Activated naive CD4-positive, alpha-beta T cell treated with anti-CD3 and anti-CD28 coated beads, Interleukin-2, amount 50 U/mL, for 24 hours (primary cell): ENCODE measurements around the gene SLC2A9.

Experiments used
- H3K27ac Mint-ChIP-seq: one replicate; pipeline ENCODE4 v1.8.0; 2021; ENCODE audit warnings: mild to moderate bottlenecking, mixed read lengths
- H3K27me3 Mint-ChIP-seq: one replicate; pipeline ENCODE4 v1.8.0; 2021; ENCODE audit warnings: mixed read lengths
- H3K36me3 Mint-ChIP-seq: one replicate; pipeline ENCODE4 v1.8.0; 2021; ENCODE audit warnings: mixed read lengths
- H3K4me1 Mint-ChIP-seq: one replicate; pipeline ENCODE4 v1.8.0; 2021; ENCODE audit warnings: mixed read lengths
- H3K4me3 Mint-ChIP-seq: one replicate; pipeline ENCODE4 v1.8.0; 2021; ENCODE audit warnings: mild to moderate bottlenecking, mixed read lengths
- H3K9me3 Mint-ChIP-seq: one replicate; pipeline ENCODE4 v1.8.0; 2021; ENCODE audit warnings: mixed read lengths

The SLC2A9 gene

DNA sequence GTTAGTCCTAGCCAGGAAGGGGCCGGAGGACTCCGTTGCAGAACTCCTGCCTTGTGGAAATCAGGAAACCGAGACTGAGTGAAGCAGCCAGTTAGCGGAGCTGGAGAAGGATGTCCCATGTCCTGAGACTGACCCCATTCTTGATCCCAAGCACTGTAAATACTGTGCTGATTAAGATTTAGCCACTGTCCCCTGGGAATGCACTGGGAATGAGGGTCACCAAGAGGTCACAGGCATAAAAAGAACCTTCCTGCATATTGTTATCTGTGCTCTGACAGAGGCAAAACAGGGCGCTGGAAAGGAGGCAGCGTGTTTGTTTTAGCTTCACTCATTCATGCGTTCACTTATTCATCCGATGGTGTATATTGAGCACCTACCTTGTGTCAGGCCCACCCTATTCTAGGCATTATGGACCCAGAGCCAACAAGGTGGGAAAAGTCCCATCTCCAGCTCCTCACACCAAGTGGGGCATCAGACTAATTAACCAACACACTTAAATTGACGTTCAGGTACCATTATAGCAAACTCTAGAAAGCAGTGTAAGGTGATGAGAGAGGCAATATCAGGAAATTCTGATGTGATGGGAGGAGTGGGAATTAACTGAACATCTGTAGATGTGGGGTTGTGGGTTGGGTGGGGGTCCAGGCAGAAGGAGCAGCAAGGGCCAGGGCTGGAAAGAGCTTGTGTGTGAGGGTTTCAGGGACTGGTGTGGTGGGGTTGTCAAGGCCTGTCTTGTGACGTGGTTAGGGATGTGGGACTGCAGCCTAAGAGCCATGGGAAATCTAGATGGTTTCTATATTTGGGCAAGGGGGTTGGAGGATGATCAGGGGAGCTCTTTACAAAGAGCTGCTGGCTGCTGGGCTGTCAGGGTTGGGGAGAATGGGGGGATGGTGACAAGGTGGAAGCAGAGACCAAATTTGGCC lies 10.6 kb upstream of the SLC2A9 start:
- Mint-ChIP-seq H3K36me3 (peaks cover 1% of the 10 kb centered on the region), H3K27ac (no peak overlapping the region), H3K27me3 (peaks cover 2% of the 10 kb centered on the region), H3K4me3 (no peak overlapping the region), H3K4me1 (peaks cover 8% of the 10 kb centered on the region), H3K9me3 (no peaks in the 10 kb centered on the region)

DNA sequence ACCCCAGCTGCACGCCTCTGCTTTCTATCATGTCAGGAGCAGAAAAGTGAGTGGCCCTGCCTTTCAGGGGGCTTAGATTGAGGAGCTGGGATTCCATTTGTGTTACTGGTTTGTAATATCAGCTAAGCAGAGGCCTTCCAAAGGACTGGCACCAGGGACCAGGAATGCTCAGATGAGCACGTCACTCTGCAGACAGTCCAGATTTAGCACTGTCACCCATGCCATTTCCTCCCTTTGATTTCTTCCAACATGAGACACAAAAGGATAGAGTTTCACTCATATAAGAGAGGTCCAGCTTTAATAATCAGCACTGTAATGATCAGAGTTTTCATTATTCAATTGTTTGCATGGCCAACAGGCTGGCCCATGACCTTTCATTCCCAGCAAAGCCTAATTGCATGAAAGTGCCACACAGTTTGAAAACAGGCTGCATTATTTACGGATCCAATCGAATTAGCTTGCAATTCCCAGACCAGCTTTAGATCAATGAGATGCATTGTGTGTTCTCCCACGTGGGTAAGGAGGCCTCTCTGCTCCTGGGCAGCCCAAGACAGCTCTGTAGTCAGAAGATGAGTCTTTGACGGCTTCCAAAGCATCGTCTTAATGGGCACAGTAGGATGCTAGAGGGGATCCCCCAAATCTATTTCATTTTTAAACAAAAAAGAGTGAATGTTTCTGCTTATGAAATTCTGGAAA lies 9.8 kb upstream of the SLC2A9 start:
- no peak overlapping the region for H3K27ac Mint-ChIP-seq
- H3K27me3 Mint-ChIP-seq, result peaks cover 2% of the 10 kb centered on the region
- H3K9me3 Mint-ChIP-seq, result no peaks in the 10 kb centered on the region
- peaks cover 8% of the 10 kb centered on the region for H3K4me1 Mint-ChIP-seq
- H3K36me3 Mint-ChIP-seq, result no peaks in the 10 kb centered on the region
- no peak overlapping the region for H3K4me3 Mint-ChIP-seq

DNA sequence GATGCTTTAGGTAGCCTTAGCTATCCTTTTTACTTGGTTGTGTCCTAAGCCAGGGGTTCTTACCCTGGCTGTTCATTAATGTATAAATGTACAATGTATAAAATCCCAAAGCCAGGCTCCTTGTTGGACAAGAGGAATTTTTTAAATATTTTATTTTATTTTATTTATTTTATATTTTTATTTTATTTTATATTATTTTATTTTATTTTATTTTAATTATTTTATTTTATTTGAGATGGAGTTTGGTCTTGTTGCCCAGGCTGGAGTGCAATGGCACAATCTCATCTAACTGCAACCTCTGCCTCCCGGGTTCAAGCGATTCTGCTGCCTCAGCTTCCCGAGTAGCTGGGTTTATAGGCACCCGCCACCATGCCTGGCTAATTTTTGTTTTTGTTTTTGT lies 8.1 kb upstream of the SLC2A9 start:
- Mint-ChIP-seq H3K36me3 (no peaks in the 10 kb centered on the region), H3K27me3 (peaks cover 2% of the 10 kb centered on the region), H3K27ac (no peak overlapping the region), H3K4me3 (no peak overlapping the region), H3K9me3 (no peaks in the 10 kb centered on the region), H3K4me1 (peaks cover 8% of the 10 kb centered on the region)

DNA sequence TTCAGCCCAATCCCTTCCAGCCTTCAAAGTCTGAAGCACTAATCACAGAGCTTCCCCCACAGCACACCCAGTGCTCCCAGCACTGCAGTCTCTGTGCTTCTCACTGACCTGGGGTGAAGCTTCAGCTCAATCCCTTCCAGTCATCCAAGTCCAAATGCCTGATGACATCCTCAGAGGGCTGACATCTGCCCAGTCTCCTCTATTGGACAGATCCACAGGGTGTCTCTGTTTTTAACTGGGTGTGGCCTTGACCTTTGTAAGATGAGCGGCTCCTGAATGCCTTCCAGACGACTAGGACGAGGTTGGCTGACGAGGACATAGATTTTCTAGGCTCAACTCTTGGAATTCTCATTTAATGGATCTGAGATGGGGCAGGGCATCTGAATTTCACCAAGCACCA lies 7.6 kb upstream of the SLC2A9 start:
- Mint-ChIP-seq H3K36me3 (peaks cover 2% of the 10 kb centered on the region), H3K27ac (no peak overlapping the region), H3K27me3 (peaks cover 2% of the 10 kb centered on the region), H3K4me1 (peaks cover 6% of the 10 kb centered on the region), H3K9me3 (no peaks in the 10 kb centered on the region), H3K4me3 (no peak overlapping the region)

DNA sequence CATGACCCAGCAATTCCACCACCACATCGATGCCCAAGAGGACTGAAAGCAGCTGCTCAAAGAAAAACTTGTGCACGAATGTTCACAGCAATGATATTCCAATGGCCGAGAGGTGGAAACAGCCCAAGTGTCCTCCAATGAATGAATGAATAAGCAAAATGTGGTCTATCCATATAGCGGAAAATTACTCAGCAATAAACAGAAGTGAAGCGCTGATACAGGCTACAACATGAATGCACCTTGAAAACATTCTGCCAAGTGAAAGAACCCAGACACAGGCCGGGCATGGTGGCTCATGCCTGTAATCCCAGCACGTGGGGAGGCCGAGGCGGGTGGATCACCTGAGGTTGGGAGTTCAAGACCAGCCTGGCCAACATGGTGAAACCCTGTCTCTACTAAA lies 5.2 kb upstream of the SLC2A9 start:
- Mint-ChIP-seq H3K4me3 (no peak overlapping the region), H3K9me3 (no peaks in the 10 kb centered on the region), H3K27ac (no peak overlapping the region), H3K27me3 (no peaks in the 10 kb centered on the region), H3K36me3 (peaks cover 2% of the 10 kb centered on the region), H3K4me1 (no peaks in the 10 kb centered on the region)

DNA sequence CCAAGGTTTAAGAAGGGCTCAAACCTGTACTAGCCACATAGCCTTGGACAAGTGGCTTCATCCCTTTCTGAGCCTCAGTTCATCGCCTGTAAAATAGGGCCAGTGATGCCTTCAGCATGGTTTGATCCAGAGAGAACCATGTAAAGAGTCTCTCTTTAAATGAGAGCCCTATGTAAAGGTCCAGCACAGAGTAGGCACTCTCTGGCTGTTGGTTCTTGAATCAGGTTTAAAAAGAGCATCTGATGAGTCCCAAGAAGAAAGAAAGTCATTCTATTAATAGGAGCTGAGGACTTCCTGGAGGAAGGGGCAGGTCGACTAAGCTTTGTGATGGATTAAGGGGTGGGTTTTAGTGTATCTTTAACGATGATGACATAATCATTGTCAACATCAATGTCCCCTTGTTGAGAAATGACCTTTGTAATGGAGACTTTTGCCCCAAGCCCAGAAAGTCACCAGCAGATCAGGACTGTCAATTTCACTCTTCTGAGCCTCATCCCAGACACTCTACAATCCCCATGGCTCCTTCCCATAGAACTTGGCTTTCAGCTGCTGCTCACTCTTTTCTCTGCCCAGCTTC lies 4.0 kb upstream of the SLC2A9 start:
- Mint-ChIP-seq H3K27ac (no peak overlapping the region), H3K9me3 (no peaks in the 10 kb centered on the region), H3K27me3 (no peaks in the 10 kb centered on the region), H3K36me3 (peaks cover 2% of the 10 kb centered on the region), H3K4me3 (no peak overlapping the region), H3K4me1 (no peaks in the 10 kb centered on the region)

DNA sequence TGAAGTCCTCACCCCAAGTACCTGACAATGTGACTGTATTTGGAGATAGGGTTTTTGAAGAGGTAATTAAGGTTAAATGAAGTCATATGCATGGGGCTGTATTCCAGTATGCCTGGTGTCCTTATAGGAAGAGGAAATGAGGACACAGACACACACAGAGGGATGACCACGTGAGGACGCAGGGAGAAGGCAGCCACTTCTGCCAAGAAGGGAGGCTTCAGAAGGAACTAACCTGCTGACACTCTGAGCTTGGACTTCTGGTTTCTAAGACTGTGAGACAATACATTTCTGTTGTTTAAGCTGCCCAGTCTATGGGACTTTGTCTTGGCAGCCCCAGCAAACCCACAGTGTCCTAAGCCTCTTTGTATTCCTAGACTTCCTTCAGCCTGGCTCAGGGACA lies 3.0 kb upstream of the SLC2A9 start:
- Mint-ChIP-seq H3K36me3 (peaks cover 2% of the 10 kb centered on the region), H3K4me1 (peaks cover 1% of the 10 kb centered on the region), H3K27ac (no peak overlapping the region), H3K9me3 (no peaks in the 10 kb centered on the region), H3K4me3 (no peak overlapping the region), H3K27me3 (no peaks in the 10 kb centered on the region)

DNA sequence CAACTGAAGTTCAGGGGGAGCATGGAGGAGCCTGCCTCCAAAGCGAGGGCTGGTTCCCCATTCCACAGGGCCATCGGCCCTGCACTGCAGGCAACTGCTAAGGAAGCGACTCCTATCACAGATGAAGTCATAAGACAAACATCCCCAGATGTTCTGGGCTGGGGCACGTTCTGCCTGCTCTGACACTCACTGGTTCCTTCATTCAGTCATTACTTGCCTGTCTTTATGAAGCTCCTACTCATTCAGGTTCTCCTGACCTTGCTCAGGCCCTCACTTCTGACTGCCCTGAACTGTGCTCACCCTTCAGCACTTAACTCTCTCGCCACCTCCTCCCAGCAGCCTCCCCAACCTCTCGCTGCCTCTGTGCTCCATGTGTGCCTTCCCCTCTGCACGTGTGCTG lies 2.5 kb upstream of the SLC2A9 start:
- Mint-ChIP-seq H3K27me3 (no peaks in the 10 kb centered on the region), H3K4me3 (no peak overlapping the region), H3K4me1 (peaks cover 6% of the 10 kb centered on the region), H3K27ac (no peak overlapping the region), H3K9me3 (no peaks in the 10 kb centered on the region), H3K36me3 (peaks cover 2% of the 10 kb centered on the region)

DNA sequence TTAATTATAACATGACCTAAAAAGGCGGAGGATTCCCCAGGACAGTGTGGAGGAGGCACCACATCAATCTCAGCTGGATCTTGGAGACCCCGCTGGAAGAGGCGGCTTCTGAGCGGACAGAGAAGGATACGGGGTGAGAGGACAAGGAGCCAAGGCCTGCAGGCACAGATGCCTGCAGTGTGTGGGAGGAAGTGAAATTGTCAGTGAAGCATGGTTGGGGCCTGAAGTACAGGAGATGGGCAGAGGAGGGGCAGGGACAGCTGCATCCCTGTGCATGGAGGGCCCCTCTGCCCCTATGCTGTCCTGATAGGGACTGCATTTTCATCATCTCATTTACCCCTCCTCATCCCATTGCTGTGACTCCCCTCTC lies 1.7 kb upstream of the SLC2A9 start:
- H3K9me3 Mint-ChIP-seq, result no peaks in the 10 kb centered on the region
- peaks cover 2% of the 10 kb centered on the region for H3K36me3 Mint-ChIP-seq
- H3K27ac Mint-ChIP-seq, result no peak overlapping the region
- peaks cover 12% of the 10 kb centered on the region for H3K4me1 Mint-ChIP-seq
- no peak overlapping the region for H3K4me3 Mint-ChIP-seq
- H3K27me3 Mint-ChIP-seq, result no peaks in the 10 kb centered on the region

DNA sequence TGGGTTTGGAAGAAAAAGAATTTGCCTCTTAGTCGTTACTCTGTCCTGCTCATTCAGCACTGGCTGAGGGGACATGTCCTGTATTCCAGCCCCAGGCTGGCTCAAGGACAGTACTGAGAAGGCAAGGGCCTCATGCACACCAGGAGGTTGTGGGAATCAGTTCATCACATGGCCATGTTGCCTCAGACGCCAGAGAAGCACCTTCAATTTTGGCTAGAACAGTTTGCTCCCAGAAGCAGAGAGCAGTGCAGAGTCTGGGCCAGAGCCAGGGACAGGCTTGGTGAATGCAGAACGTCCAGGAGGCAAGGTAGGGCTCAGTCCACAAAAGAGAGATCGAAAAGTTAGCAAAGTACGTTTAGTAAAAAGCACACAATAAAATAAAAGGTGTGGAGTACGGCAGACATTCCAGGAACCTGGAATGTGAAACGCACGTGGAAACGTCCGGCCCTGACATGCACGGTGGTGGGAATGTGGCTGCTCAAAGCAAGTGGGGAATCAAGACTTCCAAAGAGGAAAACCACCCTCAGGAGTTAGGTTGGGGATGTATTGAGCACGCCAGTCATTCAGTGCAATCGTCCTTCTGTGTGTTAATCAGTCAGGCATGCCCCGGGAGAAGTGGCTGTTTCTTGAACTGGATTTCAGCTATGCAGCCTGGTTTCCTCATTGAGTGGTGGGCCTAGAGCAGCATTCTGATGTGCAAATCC lies 1.2 kb upstream of the SLC2A9 start:
- Mint-ChIP-seq H3K27ac (no peak overlapping the region), H3K27me3 (no peaks in the 10 kb centered on the region), H3K4me3 (no peak overlapping the region), H3K4me1 (peaks cover 12% of the 10 kb centered on the region), H3K36me3 (peaks cover 2% of the 10 kb centered on the region), H3K9me3 (no peaks in the 10 kb centered on the region)

DNA sequence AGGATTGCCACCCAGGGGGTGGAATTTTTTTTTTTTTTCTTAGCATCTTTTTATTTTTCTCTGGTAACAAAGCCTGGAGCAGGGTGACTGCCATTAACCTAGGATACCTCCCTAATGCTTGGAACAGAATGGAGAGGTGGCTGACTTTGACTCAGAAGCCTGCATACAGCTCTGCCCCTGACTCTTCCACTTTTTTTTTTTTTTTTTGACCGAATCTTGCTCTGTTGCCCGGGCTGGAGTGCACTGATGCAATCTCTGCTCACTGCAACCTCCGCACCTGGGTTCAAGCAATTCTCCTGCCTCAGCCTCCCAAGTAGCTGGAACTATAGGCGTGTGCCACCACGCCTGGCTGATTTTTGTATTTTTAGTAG lies 341 bp upstream of the SLC2A9 start:
- peaks cover 2% of the 10 kb centered on the region for H3K36me3 Mint-ChIP-seq
- no peaks in the 10 kb centered on the region for H3K9me3 Mint-ChIP-seq
- no peak overlapping the region for H3K4me3 Mint-ChIP-seq
- peaks cover 12% of the 10 kb centered on the region for H3K4me1 Mint-ChIP-seq
- H3K27ac Mint-ChIP-seq, result no peak overlapping the region
- H3K27me3 Mint-ChIP-seq, result no peaks in the 10 kb centered on the region

DNA sequence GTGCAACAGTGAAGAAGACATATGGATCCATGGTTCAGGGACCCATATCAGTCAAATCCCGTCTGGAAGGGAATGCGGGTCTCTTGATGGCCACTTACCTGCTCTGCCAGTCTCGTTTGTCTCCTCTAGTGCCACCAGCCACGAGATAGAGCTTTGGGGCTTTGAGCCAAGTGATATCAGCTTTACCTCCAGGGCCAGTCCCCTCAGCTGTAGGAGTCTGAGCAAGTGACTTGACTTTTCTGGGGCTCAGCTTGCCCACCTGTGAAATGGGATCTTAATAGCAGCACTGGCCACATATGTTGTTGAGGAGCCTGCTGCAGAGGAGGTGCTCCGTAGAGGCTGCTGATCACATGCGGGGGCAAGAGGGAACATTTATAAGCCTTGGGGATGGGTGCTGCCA lies 1.2 kb downstream of the SLC2A9 start:
- Mint-ChIP-seq H3K27me3 (no peaks in the 10 kb centered on the region), H3K27ac (peak overlapping the region; percentile 10), H3K4me1 (peaks cover 12% of the 10 kb centered on the region), H3K4me3 (no peak overlapping the region), H3K36me3 (peaks cover 2% of the 10 kb centered on the region), H3K9me3 (no peaks in the 10 kb centered on the region)

DNA sequence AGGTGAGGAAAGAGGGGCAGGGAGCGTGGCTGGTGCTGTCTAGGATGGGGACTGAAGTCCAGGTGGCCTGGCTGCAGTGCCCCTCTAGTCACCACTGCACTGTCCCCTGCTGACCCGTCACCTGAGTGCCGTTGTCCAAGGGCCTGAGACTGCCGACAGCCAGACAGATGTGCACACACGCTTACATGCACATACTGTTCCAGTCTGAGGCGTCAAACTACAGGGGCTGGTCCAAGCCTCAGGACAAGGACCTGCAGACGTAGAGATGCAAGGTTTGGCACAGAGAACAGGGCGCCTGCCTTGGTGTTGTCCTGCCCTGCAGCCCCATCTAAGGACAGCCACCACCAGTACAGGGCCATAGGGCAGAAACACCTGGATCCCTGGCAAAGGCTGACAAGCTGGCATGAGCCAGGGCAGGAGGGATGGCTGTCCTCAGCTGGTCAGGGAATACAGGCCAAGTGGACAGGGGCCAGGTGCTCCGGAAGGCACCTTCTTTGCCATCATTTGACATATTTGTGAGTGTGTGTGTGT lies 1.7 kb downstream of the SLC2A9 start:
- H3K4me3 Mint-ChIP-seq, result peak overlapping the region; percentile 89
- H3K36me3 Mint-ChIP-seq, result peaks cover 2% of the 10 kb centered on the region
- no peaks in the 10 kb centered on the region for H3K27me3 Mint-ChIP-seq
- peak overlapping the region; percentile 91 for H3K27ac Mint-ChIP-seq
- H3K9me3 Mint-ChIP-seq, result no peaks in the 10 kb centered on the region
- peaks cover 12% of the 10 kb centered on the region for H3K4me1 Mint-ChIP-seq

DNA sequence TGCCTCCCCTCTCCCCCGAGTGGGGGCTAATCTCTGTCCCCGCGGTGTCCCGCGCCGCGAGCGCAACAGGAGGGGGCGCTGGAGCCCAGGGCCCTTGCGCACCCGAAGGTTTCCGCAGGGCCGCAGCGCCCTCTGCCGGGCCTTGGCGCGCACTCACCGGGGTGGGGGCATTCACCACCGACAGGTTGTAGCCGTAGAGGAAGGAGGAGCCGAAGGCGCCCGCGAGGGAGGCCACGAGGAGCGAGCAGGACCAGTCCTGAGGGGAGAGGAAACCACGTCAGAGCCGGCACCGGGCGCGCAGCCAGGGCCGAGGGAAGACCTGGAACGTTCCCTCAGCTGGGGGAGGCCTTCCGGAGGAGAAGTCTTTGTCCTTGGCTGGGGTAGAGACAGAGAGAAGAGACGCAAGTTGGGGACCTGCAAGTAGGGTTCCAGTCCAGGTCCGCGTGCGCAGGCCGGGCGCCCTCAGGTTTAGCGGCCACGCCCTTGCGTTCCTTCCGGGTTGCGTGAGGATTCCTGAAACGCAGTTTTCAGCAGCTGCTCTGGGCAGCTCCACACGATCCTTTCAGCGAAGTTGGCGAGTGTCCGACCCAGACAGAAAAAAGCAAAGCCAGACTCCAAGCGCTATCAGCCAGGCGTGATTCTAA lies 2.4 kb downstream of the SLC2A9 start:
- Mint-ChIP-seq H3K4me3 (peak overlapping the region; percentile 89), H3K4me1 (peaks cover 12% of the 10 kb centered on the region), H3K27ac (peak overlapping the region; percentile 91), H3K9me3 (no peaks in the 10 kb centered on the region), H3K36me3 (no peaks in the 10 kb centered on the region), H3K27me3 (no peaks in the 10 kb centered on the region)
